ENCODE data around the gene PITPNC1.

PITPNC1 gene

DNA sequence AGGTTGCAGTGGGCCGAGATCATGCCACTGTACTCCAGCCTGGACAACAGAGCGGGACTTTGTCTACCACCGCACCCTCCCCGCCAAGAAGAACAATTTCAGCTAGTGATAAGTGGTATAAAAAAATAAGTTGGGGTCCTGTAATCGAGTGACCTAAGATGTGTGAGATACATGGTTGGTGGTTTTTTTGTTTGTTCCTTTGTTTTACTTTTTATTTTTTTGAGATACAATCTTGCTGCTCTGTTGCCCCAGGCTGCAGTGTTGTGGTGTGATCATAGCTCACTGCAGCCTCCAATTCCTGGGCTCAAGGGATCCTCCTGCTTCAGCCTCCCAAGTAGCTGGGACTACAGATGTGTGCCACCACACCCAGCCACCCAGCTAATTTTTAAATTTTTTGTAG, 58.7 kb downstream of the PITPNC1 start:
- no peak for FAIRE-seq

DNA sequence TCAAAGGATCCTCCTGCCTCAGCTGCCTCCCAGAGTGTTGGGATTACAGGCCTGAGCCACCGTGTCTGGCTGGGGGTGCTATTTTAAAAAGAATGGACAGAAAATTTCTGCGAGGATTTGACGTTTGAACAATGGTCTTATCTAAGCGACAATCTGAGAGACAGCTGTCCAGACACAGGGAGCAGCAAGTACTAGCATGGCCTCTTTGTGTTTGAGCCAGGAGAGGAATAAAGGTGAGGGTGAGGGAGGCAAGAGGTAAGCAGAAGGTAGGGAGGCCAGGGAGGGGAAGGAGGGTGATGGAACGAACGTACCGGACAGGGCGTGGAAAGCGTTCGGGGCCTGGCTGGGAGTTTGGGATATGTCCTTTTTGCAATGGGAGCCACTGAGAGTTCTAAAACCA, 59.2 kb downstream of the PITPNC1 start:
- FAIRE-seq: no peak

DNA sequence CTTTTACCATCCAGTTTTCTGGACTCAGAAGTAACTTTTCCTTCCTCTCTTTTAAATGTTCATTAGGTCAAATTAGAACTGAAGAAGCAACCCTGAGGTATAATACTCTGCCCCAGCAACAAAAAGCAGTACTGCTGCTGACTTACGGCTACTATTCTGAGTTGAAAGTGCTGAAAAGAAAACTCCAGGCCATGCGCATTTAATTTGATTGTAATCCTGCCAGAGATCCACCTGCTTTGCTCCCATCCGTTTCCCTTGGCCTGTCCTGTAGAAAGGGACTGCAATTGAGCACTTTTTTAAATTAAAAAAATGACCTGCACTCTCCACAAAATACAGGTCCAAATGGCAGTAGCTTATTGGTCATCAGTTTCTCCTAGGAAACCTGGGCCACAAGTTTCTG, 61.6 kb downstream of the PITPNC1 start:
- FAIRE-seq: no peak

DNA sequence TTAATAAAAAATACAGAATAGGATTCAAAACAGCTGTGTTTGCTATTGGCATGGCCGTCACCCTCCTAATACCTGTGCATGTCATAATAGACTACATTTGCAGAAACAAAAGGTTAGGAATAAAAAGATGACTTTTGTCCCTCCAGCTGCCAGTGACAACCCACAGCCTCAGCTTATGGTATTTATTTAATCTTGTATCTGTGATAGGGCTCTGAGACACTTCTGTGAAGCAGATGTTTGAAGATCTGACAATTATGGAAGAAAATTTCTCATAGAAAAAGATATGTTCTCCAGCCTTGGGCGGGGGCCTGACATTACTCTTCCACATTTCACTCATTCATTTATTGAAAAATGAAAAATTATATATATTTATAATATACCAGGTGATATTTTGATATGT, 62.2 kb downstream of the PITPNC1 start:
- FAIRE-seq: no peak

DNA sequence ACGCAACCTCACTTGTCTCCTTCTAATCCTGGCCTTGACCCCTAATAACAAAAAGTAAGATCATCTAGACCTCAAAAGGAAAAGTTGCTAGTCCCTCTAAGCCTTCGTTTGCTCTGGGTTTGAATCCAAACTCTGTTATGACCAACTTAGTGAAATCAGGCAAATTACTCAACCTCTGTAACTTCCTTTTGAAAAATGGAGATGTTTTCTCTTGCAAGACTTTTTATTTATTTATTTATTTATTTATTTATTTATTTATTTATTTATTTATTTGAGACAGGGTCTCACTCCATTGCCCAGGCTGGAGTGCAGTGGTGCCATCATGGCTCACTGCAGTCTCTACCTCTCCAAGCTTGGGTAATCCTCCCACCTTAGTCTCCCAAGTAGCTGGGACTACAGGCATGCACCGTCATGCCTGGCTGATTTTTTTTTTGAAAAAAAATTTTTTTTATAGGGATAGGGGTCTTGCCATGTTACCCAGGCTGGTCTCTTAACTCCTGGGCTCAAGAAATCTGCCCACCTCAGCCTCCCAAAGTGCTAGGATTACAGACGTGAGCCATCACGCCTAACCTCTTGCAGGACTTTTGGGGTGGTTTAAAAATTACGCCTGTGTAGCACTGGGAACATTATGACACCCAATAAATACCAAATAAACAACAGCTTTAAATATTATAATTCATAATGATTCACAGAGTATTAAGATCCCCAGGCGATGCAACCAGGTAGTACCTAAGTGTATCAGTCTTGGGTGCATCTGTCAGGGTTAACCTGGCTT, 63.4 kb downstream of the PITPNC1 start:
- FAIRE-seq: no peak

DNA sequence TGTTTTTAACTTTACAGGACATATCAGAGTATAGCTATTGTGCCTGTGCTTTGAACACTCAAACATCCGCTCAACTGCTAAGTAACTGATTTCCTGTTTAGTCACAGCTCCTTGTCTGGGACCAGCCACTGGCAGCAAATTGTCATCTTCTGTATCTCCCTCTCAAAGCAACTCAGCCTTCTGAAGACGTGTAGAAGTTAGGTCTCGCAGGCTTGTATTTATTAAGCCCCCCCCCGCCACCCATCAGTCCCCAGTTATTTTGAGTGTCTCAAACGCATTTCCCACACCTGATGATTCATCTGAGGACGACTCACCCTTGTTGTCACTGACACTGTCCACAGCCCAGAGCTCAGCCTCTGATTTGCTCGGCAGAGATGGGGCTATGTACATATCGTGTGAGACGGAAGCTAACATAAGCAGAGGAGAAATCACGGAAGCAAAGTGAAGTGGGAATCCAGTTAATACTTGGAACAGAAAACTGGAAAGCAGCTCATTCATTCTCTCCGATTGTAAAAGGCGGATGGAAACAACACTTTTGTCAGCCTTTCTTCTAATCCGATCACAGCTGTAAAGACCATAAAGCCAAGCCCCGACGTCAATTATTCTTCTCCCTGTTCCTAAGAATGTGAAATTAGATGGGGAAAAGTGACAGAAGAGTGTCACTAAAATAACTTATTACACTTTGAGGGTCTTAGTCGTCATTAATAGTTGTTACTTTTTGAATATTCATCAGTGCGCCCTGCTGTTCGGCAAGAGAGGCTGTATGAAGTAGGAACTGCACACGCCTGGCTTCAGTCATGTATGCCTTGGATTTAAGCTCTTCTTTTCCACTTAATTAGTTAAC, 64.2 kb downstream of the PITPNC1 start:
- no peak for FAIRE-seq

DNA sequence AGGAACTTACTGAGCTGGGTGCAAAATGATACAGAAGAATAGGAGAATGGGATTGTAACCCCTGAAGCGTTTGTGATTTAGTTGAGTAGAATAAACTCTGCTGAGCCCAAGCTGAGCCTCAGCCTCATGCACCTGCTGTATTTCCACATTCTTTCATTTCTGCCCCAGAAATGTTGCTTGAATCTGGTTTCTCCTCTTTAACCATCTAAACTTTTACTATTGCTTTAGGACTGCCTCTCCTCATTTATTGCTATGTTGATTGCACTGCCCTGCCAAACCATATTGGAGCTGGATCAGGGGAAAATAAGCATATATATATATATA, 64.8 kb downstream of the PITPNC1 start:
- FAIRE-seq: no peak

DNA sequence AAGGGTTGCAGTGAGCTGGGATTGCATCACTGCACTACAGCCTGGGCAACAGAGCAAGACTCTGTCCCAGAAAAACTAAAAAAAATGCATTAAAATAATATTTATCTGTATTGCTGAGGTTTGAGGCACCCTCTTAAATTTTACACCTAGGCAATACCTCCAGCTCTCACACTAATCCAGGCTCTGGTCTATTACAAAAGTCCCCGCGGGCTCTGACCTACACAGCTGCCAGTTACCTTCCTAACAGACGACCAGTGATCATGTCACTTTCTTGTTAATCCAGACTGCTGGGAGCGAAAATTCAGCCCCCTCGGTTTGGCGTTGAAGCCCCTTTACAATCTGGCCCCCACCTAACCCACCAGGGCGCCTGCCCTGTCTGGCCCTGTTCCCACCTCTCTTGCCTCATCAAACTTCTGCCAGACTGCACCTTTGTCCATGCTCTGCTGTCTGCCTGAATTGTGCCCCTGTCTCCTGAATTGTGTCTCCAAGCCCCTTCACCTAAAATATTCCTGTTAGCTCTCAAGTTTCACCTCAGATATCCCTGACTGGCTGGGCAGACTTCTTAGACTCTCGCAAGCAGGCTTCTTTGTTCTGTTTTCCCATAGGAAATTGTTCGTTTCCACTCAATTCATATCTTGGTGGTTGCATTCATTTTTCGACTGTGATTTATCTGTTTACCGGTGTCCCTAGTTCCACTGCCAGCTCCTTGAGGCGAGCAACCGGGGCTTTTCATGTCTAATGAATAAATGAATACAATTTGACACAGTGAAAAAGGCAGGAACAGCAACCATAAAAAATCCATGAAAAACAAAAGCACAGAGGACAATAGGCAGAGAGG, 65.9 kb downstream of the PITPNC1 start:
- no peak for FAIRE-seq

DNA sequence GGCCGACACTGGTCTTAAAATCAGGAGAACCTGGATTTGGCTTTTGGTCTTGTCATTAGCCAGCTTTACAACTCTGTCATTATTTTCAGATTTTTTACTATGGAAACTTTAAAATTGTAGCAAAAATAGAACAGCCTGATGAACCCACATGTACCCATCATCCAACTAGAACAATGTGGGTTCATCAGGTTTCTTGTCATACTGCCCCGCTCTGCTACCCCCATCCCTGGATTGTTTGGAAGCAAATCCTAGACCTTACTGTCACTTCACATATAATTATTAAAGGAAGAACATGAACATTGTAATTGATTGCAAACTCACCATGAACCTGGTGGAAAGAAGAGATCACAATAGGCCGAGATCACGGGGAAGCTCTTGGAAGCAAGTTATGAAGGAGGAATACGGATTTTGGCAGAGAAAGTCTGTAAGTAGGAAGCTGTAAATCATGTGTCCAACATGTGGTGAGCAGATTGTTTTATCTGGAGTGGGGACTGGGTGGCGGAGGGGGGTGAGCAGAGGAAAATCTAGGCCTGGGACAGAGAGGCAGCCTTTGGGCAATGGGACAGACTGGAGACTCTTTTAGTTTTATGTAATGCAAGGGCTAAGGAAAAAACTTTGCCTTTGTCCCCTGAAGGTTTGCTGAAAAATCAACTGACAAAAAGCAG, 67.0 kb downstream of the PITPNC1 start:
- no peak for FAIRE-seq

DNA sequence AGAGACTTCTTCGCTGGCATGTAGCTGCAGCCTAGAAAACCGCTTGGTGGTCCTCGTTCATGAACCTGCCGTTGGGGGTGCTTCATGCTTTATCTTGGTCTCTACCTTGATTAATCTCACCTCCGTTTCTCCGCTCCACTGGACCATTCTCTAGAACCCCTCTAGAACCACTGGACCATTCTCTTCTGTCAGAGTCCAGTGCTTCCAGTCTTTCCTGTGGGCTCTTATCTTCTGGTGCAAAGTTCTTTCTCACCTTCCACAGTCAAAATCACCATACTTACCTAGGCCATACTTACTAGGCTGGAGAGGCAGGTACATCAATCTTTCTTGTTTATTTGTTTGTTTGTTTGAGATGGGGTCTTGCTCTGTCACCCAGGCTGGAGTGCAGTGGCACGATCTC, 71.4 kb downstream of the PITPNC1 start:
- FAIRE-seq: no peak

DNA sequence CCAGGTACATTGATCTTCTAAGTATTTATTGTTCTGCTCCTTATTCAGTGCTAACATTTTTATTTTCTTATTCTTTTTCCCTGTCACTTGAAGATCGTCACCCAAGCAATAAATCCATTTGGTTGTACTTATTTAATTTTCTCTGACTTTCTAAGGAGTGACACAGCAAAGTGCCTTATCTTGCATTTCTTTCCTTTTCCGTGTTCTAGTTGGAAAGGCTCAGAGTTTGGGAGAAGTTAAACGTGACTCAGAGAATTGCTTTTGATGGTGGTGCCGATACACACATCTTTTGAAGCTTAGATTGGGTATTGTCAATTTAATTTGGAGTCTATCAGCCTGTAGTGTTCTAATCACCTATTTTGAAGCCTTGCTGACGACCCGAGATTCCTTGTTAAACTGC, 72.0 kb downstream of the PITPNC1 start:
- FAIRE-seq: no peak

DNA sequence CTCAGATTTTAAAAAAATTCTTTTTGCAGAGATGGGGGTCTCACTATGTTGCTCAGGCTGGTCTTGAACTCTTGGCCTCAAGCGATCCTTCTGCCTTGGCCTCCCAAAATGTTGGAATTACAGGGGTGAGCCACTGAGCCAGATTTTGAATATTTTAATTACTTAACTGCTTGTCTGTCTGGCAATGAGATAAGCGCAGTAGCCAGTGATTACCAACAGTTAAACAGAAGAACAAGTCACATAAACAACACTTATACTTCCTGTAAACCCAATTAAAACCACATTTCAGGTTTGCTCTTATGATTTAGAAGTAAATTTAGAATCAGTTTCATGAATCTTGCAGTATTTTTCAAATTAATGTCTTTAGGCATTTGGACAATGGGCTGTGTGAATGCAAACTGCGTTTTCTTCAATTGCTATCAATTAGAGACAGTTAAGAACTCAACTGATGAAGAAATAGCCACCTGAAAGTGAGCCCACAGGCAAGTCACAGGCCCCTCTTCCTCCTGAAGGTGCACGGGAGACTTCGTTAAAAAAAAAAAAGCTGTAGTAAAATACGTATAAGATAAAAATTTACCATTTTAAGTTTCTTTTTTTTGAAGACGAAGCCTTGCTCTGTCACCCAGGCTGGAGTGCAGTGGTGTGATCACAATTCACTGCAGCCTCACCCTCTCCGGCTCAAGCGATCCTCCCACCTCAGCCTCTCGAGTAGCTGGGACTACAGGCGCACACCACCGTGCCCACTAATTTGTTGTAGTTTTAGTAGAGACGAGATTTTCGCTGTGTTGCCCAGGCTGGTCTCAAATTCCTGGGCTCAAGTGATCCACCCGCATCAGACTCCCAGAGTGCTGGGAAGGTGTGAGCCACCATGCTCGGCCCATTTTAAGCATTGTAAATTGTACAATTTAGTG, 73.0 kb downstream of the PITPNC1 start:
- no peak for FAIRE-seq

DNA sequence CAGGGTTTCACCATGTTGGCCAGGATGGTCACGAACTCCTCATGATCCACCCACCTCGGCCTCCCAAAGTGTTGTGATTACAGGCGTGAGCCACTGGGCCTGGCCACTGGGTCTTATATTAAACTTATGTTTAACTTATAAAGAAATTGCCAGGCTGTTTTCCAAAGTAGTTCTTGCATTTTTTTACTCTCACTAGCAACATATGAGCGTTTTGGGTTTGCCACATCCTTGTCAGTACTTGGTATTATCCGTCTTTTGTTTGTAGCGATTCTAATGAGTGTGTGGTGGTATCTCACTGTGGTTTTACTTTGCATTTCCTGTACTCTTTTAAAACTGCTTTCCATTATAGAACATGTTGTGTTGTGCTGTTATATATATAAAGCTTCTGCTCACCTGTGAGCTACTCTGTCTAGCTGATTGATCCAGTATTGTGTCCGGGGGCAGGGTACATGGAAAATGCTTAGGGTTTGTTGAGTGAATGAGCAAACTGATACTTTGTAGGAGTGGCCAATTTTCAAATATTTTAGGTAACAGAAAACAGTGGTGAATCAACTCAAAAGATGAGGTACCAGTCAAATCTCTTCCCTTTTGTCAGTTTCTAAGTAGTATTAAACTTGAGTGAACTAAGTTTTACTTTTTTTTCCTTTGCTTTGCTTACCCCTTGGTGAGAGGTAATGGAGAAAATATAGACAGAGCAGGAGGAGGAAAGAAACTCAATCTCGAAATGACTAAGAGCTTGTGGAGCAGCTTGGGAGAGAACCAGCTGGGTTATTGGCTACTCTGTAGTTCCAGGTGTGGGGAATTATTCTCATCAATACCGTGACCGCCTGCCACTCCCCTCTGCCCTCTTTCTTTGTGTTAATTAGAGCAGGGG, 75.8 kb downstream of the PITPNC1 start:
- FAIRE-seq: no peak

DNA sequence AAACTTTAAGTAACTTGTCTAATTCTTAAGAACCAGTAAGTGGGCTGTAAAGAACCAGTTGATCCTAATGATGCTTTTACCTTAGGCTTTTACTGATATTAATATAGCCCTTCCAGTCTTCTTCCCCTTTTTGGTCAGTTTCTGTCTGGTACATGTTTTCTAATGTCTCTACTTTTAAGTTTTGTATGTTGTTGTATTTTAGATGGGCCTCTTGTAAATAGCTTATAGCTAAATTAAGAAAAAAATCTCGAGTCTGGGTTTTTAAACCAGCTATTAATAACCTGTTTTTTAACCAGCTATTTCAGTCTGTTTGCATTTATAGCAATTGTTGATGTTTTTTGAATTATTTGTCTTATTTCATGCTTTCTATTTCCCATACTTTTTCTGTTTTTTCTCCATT, 79.0 kb downstream of the PITPNC1 start:
- FAIRE-seq: no peak

DNA sequence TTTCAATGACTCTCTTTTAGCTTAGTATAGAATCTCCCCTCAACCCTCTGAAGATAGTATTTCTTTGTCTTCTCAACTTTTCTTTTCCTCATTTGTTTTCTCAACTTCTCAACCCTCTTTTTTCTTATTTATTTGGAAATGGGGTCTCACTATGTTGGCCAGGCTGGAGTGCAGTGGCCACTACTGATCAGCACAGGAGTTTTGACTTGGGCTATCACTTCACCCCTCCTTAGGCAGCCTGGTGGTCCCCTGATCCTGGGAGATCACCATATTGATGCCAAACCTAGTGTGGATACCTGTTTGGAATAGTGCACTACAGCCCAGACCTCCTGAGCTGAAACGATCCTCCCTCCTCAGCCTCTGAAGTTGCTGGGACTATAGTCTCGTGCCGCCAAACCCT, 79.8 kb downstream of the PITPNC1 start:
- FAIRE-seq: no peak

DNA sequence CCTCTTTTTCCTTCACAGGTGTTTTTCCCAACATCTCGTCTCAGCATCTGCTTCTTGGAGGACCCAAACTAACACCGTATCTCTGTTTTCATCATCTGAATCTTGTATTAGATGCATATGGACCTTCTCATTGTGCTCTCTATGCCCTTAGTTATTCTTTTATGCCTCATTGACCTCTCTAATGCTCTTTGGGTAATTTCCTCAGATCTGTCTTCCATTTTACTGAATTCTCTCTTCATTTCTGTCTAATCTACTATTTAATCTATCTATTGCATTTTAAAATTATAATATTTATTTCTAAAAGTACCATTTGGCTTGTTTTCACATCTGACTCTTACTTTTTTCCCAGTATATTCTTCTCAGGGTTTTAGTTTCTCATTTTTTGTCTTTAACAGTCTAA, 81.1 kb downstream of the PITPNC1 start:
- FAIRE-seq: no peak

DNA sequence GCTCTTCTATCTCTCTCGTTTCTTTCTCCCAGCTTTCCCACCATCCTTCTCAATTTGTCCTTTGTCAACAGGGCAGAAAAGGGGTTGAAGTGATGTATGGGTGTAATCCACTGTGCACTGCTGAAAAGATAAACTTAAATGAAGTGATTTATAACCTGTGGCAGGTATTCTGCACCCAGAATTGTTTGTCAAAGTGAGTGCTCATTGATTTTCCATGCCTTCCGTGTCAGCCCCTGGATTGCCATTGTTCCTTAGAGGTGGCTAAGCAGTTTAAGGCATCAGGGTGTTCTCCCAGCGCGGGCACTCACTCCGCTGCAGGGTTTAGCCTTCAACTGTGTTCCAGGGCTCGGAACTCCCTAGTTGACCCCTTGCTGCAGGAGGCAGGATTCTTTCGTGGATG, 82.9 kb downstream of the PITPNC1 start:
- FAIRE-seq: no peak

DNA sequence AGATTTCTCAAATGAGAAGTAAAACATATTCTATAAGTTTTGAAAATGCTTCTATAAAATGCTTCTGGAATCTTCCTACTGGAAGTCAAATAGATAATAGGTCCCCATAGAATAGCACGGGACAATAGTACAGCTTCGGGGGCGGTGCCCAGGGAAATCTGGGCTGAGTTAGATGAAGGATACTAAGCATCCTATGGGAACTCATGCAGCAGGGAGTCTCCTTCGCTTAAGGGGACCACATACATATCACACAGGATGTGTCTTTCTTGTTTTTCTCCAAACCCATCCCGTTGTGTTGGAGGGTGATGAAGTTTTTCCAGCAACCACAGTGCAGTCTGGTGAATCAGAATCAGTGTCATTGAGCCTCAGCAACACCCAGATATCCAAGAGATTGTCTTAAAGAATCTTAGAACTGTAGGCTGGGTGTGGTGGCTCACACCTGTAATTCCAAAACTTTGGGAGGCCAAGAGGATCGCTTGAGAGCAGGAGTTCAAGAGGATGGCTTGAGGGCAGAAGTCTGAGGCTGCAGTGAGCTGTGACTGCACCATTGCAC, 84.2 kb downstream of the PITPNC1 start:
- no peak for FAIRE-seq

DNA sequence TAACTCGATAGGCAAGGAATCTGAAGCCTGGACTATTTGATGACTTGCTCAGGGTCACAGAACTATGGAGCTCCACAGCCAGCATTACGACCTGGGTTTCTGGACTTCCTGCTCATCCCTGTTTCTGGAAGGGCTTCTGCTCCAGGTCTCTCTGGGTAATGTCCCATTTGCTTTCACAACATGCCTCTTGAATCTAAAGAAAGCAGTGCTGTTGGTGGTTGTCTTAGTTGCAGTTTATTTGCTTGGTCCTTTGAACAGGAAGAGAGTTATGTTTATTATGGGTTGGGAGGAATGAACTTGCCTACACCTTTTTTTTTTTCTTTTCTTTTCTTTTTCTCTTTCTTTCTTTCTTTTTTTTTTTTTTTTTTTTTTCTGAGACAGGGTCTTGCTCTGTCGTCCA, 84.8 kb downstream of the PITPNC1 start:
- no peak for FAIRE-seq

DNA sequence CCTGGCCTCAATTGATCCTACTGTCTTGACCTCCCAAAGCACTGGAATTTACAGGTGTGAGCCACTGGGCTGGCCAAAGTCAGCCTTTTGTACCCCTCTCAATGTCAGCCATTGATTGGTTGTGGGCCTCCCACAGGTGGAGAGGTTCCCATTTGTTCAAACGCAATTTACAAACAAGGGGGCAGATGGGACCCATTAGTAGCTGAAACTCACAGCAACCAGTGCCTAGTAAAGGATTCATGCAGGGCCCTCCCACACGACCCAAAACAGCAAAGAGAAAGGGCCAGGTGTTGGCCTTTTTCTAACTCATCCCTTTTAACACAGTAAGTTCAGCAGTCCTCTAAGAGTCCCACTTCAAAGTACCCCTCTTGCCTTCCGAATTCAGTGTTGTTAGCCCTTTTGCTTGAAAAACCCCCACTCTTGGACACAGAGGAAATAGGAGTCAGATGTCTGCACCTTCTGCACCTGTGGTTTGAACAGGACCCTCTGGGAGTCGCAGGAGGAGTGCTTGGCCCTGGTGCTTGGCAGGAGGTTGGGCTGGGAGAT, 89.2 kb downstream of the PITPNC1 start:
- FAIRE-seq: no peak

Data from TTC549 (cell line).